ENCODE data around the gene SPTBN1.

SPTBN1 gene

GRCh38 chr2:54619660-54620231 is 163.6 kb downstream of the SPTBN1 start:
- H3K4me3 ChIP-seq, result no peak overlapping the region
- no peak for TF ChIP-seq CTCF (IDR thresholded peaks at IDR 0.05)
- no peaks in the 10 kb centered on the region for H3K27me3 ChIP-seq
- peak overlapping the region in 1 of 2 donors; percentile 1 for H3K27ac ChIP-seq
- intact Hi-C loops (cut with DNase I; ENCODE audit: low total_unique reads), result no loop called here
- peaks cover 0 to 19% (median 7%) of the 10 kb centered on the region in 4 donors for H3K4me1 ChIP-seq
- no peaks in the 10 kb centered on the region for H3K9me3 ChIP-seq
- H3K36me3 ChIP-seq, result peaks cover 57 to 67% (median 64%) of the 10 kb centered on the region in 3 donors
- no peak for DNase-seq

- peaks cover 0 to 19% (median 7%) of the 10 kb centered on the region in 4 donors for H3K4me1 ChIP-seq
- H3K27ac ChIP-seq, result no peak overlapping the region
- TF ChIP-seq CTCF (IDR thresholded peaks at IDR 0.05), result no peak
- DNase-seq, result no peak
- intact Hi-C loops (cut with DNase I; ENCODE audit: low total_unique reads), result no loop called here
- no peak overlapping the region for H3K4me3 ChIP-seq
- H3K9me3 ChIP-seq, result no peaks in the 10 kb centered on the region
- no peaks in the 10 kb centered on the region for H3K27me3 ChIP-seq
- peaks cover 69 to 75% (median 74%) of the 10 kb centered on the region in 3 donors for H3K36me3 ChIP-seq
Observed at GRCh38 chr2:54620948-54621347, 164.8 kb downstream of the SPTBN1 start.

GRCh38 chr2:54624591-54625071 is 168.5 kb downstream of the SPTBN1 start:
- peaks cover 76 to 87% (median 86%) of the 10 kb centered on the region in 3 donors for H3K36me3 ChIP-seq

GRCh38 chr2:54626131-54626530 is 170.0 kb downstream of the SPTBN1 start:
- no peak overlapping the region for H3K27ac ChIP-seq
- H3K27me3 ChIP-seq, result no peaks in the 10 kb centered on the region
- no peak for DNase-seq
- H3K9me3 ChIP-seq, result no peaks in the 10 kb centered on the region
- intact Hi-C loops (cut with DNase I; ENCODE audit: low total_unique reads), result no loop called here
- TF ChIP-seq CTCF (IDR thresholded peaks at IDR 0.05), result no peak
- peaks cover 0 to 5% (median 0%) of the 10 kb centered on the region in 4 donors for H3K4me1 ChIP-seq
- peaks cover 90 to 98% (median 97%) of the 10 kb centered on the region in 3 donors for H3K36me3 ChIP-seq
- no peak overlapping the region for H3K4me3 ChIP-seq

More at GRCh38 chr2:54624591-54625071, 168.5 kb downstream of the SPTBN1 start:
- H3K9me3 ChIP-seq, result no peaks in the 10 kb centered on the region
- TF ChIP-seq CTCF (IDR thresholded peaks at IDR 0.05), result no peak
- H3K4me1 ChIP-seq, result peaks cover 0 to 5% (median 0%) of the 10 kb centered on the region in 4 donors
- H3K27me3 ChIP-seq, result no peaks in the 10 kb centered on the region
- H3K4me3 ChIP-seq, result no peak overlapping the region
- H3K27ac ChIP-seq, result no peak overlapping the region
- no peak for DNase-seq
- intact Hi-C loops (cut with DNase I; ENCODE audit: low total_unique reads), result no loop called here

- intact Hi-C loops (cut with DNase I; ENCODE audit: low total_unique reads), result no loop called here
- TF ChIP-seq CTCF (IDR thresholded peaks at IDR 0.05), result no peak
- Histone ChIP-seq H3K36me3 (peaks cover 90 to 98% (median 97%) of the 10 kb centered on the region in 3 donors), H3K27ac (no peak overlapping the region), H3K9me3 (no peaks in the 10 kb centered on the region), H3K4me1 (peaks cover 0 to 10% (median 0%) of the 10 kb centered on the region in 4 donors), H3K27me3 (no peaks in the 10 kb centered on the region), H3K4me3 (no peak overlapping the region)
- DNase-seq, result no peak
Observed at GRCh38 chr2:54626884-54627283, 170.8 kb downstream of the SPTBN1 start.

Data from tibial artery (tissue), 4 donors.